NCI-H1436 (cell line): ENCODE measurements around the gene GJA8.
"Not testable (repeated sequence)": the region's sequence is repeated elsewhere in the genome, so short reads cannot be mapped to it uniquely, and the experiment has no call there.

Experiments used
- DNase-seq: peaks from one replicate; lab custom pipeline; 2025; lab: John Stamatoyannopoulos, UW

GJA8 gene

DNA sequence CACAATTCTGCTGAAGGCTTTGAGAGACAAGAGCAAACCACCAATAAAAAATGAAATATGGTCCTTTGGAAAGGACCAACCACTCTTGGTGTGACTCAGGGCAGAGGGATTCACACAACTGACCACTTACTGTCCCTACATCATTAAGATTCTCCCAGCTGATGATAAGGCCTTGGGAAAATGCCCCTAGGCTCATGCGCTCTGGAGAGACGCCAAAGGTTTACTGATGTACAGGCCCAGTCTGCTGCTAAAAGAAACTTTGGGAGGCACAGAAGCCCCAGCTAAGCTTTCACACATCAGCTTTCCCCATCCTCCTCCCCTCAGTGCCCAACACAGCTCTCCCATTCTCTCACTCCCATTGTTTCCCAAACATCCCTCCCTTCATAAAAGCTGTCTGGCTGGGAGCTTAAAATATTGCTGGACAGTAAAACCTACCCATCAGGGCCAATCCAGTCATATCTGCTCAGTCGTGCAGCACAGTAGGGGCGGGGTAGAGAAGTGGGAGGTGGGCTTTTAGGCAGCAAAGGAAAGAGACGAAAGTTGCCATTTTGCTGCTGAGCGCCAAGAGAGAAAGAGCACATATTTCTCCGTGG lies at the start of gene GJA8:
Gene GJA8 (plus strand): TSS at position 543 of the 593 bp plus-strand sequence. CDS start 5,161 bp downstream, outside the sequence.
- DNase-seq, result no peak

DNA sequence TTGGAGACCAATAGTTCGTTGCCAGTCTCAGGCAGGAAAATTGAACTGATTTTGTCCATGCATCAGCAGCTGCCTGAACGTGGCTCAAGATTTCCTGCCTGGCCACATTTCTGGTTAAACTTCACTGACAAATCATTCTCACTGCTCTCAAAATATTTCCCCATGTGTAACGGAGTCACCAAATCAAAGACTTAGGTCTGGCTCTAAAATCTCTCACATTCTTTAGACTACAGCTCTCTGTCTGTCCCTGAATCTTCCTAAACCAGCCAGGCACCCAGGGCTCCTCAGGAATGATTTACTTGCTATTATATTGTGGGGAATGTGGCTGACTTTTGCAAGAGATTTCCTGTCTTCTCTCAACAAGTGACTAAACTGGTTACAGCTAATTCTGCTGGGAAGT lies 49.2 kb upstream of the GJA8 start:
- DNase-seq, result no peak

DNA sequence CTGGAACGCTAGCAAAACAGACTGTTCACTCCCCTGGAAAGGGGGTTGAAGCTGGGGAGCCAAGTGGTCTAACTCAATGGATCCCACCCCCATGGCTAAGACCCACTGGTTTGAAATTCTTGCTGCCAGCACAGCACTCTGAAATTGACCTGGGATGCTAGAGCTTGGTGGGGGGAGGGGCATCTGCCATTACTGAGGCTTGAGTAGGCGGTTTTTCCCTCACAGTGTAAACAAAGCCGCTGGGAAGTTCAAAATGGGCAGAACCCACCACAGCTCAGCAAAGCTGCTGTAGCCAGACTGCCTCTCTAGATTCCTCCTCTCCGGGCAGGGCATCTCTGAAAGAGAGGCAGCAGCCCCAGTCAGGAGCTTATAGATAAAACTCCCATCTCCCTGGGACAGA lies 47.6 kb upstream of the GJA8 start:
- not testable (repeated sequence) for DNase-seq

DNA sequence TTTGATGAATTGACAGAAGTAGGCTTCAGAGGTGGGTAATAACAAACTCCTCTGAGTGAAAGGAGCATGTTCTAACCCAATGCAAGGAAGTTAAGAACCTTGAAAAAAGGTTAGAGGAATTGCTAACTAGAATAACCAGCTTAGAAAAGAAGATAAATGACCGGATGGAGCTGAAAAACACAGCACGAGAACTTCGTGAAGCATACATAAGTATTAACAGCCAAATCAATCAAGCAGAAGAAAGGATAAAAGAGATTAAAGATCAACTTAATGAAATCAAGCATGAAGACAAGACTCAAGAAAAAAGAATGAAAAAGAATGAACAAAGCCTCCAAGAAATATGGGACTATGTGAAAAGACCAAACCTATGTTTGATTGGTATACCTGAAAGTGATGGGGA lies 46.6 kb upstream of the GJA8 start:
- DNase-seq, result not testable (repeated sequence)

DNA sequence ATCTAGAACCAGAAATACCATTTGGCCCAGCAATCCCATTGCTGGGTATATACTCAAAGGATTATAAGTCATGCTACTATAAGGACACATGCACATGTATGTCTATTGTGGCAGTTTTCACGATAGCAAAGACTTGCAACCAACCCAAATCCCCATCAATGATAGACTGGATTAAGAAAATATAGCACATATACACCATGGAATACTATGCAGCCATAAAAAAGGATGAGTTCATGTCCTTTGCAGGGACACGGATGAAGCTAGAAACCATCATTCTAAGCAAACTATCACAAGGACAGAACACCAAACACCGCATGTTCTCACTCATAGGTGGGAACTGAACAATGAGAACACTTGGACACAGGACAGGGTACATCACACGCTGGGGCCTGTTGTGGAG lies 35.4 kb upstream of the GJA8 start:
- DNase-seq, result not testable (repeated sequence)

DNA sequence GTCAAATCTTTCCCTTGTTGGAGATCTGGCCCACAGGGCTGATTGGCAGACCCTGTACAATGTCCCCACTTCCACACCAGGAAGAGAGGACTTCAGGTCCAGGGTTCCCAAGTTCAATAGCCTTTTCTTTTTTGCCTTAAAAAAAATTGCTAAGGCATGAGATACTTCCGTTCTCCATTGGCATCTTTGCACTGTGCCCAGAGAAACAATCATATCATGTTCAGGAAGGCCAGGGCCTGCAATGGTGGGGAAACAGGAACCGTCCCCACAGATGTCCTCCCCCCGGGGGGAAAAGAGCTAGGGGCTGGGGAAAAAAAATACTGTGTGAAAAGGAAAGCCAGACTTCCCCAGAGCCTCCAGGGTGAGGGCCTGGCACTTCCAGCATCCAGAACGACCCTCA lies 24.6 kb upstream of the GJA8 start:
- no peak for DNase-seq

DNA sequence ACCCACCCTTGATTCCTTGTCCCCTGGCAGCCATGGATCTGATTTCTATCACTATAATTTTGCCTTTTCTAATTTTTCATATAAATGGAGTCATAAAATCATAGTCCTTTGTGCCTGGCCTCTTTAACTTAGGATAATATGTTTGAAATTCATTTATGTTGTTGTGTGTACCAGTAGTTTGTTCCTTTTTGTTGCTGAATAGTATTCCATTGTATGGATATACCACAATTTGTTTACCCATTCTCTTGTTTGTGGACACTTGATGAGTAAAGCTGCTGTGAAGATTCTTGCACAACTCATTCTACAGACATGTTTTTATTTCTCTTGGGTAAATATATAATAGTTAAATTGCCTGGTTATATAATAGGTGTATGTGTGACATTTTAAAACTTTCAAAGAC lies 22.7 kb upstream of the GJA8 start:
- no peak for DNase-seq

DNA sequence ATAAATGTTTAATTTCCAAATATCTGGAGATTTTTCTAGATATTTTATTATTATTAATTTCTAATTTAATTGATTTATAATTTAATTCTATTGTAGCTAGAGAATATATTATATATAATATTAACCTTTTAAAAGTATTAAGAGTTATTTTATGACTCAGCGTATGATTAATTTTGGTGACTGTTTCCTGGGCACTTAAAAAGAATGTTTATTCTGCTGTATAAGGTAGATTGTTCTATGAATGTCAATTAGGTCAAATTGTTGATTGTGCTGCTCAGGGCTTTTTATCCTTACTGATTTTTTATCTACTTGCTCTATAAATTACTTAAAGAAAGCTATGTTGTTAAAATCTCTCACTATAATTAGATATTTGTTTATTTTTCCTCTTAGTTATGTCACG lies 20.1 kb upstream of the GJA8 start:
- DNase-seq, result no peak

DNA sequence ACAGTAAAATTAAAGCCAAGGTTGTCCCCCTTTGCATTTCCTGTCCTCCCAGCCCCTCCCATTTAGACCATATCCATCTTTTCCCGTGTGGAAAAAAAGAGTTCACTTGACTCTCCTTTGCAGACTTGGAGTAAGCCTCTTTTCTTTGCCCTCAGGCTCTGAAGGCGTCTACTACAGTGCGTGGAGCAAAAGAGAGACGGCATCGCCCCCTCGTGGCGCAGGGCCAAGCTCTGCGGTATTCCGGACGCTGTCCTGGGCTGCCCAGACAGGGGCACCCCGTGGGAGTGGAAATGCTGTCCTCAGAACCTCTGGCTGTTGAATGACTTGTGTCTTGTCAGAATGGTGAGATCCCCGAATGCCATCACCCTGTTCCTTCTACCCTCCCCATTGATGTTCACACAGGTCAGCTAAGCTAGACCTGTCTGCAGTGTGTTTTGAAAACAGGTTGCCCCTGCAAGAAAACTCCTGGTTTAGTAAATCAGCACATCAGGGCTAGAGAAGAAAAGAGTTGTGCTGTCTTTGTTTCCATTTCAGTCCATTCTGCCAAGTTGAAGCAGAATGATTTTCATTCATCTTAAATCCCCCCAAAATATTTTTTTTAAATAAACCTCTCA lies 12.3 kb upstream of the GJA8 start:
- peak; percentile 25 for DNase-seq

DNA sequence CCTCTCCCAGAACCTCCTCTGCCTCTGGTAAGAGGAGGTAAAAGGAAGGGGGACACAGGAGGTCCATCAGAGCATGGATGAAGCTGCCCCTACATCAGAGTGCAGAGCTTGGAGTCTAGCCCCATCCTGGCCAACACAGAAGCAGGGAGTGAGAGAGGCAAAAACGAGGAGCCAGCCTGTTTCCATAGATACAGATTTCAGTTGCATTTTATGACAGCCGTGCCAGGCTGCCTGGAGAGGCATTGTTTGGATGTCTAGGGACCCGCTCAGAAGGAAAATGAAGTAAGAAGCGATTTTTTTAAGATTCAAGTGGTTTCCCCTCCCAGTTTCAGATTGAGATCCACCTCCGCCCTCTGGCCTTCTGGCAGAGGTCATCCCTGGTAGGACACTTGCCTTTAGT lies 11.5 kb upstream of the GJA8 start:
- DNase-seq, result no peak

DNA sequence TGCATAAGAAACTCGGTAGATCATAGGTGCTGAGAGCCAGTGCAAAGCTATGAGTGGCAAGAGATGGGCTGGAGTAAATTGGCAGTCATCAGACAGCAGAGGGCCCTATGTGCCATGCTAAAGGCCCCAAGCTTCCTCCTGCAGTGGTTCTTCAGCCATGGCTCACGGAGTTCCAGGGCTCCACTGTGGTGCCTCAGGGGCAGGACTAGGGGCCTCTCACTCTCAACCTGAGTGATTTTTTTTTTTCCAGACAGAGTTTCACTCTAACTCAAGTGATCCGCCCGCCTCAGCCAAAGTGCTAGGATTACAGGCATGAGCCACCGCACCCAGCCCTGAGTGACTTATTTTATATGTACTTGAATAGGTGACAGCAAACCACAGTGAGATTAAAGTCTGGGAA lies 10.4 kb upstream of the GJA8 start:
- no peak for DNase-seq

DNA sequence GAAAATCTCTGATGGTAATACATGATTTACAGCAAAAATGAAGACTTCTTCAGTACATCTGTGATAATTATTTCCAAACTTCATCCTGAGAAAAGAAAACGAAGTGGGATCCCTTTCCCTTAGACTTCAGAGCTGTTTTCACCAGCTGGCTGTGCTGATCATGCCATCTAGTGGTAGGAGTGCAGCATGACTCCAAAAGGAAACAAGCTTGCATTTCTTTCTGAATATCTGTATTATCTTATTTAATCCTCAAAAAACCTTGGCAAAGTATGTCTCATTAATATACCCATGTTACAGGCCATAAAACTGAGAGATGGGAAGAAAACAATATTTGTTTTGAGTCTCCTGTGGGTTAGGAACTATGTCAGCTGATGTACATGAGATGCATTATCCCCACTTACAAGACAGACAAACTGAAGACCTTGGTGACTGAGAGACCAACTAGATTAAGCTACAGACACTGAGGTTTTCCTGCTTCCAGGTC lies 9.8 kb upstream of the GJA8 start:
- peak; percentile 2 for DNase-seq

DNA sequence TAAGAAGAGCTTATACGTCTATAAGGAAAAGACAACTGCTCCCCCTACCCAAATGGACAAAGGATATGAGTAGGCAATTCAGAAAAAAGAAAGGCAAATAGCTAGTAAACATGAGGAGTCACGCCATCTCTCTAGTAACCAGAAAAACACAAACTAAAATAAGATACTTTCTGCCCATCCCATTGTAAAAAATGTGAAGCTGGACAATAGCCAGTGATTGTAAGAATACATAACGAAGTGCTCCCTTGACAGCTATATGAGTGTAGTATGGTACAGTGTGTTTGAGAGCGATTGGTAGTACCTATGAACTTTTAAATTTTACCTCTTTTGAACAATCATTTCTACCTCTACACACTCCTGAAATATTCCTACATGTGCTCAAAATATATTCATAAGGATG lies 7.5 kb upstream of the GJA8 start:
- no peak for DNase-seq

DNA sequence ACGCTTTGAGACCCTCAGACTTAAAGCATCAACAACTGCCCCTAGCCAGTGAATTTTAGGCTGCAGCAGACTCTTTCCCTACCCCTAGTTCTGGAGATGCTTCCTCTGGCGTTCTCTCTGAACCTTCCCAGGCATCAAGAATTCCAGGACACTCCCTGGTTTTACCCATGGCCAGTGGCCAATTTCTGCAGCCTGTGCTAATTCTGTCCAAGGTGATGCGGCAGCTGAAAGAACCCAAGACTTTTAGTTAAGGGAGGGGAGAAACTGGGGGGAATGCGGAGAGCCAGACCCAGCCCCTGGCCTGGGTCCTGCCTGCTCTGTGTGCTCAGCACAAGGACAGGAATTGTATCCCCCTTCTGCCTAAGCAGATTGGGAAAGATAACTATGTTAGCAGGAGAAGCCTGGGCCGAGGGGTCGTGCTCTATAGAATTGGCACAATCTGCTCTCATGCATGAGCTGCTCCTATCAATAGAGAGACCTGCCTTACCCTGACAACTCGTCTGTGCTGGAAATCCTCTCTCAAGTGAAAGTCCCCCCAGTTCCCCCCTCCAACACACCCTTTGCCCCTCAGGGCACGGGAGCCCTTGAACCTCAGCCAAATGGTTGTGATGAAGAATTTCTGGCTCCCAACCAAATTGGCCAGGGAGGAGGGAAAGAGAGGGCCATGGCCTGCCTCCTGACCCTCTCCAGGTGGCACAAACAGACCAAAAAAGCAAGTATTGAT lies 5.4 kb upstream of the GJA8 start:
- no peak for DNase-seq

DNA sequence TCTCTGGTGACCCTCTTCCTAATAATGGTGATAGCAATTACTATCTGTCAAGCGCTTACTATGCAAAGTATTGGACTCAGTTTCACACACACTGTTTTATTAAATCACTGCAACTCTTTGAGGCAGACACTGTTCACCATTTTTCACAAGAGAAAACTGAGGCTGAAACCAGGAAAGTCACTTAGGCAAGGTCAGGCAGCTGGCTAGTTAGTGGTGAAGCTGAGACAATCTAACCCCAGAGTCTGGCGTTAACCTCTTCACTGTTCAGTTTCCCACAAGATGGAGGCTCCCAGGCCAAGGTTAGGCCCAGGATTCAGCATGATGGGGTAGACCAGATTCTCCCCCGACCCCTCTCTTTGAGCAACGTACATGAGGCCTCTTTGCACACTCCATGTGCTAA lies 4.8 kb upstream of the GJA8 start:
- DNase-seq, result no peak

DNA sequence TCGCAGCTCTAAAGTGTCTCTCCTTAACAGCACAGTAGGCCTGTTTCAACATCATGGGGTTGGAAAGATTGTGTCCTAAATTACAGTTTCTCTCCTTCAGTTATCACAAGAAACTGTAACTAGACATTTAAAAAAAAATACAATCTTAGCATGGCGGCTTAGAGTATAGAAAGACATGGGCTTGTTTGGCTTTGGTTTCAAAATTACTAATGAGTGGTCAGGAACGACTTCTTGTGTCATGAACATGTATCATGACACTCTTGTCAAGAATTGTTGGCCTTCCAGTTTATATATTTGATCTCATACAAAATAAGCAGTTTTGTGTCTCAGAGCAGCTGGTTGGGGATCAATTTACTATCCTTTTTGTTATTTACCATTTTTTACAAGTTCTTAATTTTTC lies 2.1 kb downstream of the GJA8 start:
- DNase-seq, result no peak

DNA sequence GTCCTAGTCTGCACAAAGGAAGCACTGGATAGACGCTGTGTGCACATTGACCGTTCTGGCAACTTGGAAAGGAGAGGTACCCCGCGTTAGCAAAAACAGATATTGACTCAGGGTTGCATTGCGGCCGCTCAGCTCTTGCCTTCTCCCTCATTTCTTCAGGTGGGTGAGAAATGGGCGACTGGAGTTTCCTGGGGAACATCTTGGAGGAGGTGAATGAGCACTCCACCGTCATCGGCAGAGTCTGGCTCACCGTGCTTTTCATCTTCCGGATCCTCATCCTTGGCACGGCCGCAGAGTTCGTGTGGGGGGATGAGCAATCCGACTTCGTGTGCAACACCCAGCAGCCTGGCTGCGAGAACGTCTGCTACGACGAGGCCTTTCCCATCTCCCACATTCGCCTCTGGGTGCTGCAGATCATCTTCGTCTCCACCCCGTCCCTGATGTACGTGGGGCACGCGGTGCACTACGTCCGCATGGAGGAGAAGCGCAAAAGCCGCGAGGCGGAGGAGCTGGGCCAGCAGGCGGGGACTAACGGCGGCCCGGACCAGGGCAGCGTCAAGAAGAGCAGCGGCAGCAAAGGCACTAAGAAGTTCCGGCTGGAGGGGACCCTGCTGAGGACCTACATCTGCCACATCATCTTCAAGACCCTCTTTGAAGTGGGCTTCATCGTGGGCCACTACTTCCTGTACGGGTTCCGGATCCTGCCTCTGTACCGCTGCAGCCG lies 5.4 kb downstream of the GJA8 start:
- no peak for DNase-seq

DNA sequence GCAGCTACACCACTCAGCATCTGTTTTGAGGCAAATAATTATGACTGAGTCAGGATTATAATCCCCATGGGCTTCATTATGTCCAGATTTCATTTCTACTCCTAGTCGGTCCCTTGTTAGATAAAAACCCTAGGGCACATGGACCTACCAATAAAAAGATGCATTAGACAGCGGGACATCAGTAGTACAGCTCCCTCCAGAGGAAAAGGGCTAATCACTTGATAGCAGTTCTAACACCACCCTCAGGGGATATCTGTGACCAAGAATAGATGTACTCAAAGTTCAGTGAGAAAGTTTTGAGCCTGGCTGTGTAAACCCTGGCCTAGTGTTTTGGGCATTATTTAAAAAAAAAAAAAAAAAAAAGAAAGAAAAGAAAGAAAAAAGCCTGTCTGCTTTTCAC lies 10.0 kb downstream of the GJA8 start:
- no peak for DNase-seq

DNA sequence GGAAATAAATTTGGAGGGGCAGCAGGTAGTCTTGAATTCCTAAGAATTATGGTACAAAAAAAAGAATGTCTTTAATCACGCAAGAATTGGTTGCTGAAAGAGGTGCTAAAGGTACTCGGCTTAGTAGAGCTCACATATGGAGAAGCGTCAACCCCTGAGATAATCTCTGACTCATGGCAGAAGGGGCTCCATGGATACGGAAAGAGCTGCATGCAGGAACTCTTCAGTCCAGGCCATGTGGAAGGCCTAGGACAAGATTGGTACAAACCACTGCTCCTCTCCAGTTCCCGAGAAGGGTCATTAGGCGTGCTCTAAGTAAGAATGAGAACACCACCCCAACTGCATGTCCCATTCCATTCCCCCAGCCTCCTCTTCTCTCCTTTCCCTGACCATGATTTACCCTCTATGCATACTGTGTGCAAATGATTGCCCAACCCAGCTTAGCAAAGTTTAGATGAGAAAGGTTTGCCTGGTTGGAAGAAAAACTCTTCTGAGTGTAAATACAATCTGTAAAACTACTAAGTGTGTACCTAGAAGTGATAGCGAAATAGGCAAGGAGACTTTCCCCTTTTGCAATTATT lies 10.9 kb downstream of the GJA8 start:
- no peak for DNase-seq

DNA sequence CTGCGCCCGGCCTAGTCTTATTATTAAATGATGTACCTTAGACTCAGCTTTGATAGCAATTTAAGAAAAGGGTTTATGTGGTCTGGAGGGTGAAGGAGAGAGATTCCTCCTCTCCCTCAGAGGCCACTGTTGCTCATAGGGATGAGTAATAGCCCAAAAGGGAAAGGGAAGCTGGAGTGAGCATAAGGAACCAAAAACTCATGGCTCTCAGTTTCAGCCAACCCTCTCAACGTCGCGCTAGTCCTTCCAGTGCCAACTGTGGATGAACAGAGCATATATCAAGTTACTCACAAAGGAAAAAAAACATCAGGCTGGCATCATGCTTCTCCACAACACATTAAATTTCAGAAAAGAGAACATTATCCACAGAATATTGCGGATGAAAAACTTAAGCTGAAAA lies 17.3 kb downstream of the GJA8 start:
- DNase-seq, result no peak

DNA sequence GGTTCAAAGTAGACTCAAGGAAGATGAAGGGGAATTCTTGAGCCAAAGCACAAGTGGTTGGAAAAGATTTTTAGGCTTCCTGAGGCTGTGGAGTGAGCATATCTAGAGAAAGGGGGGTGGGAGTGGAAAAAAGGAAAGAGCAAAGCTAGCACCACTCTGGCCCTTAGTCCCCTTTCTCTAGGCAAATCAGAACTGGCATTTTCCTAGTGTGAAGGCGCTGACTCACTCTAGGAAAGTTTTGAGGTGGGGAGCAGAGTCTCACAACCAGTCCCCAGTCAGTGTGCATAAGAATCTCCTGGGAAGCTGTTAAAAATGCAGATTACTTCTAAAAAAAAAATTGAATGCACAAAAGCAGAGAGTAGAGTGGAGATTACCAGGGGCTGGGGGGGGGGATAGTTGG lies 22.2 kb downstream of the GJA8 start:
- DNase-seq, result no peak

DNA sequence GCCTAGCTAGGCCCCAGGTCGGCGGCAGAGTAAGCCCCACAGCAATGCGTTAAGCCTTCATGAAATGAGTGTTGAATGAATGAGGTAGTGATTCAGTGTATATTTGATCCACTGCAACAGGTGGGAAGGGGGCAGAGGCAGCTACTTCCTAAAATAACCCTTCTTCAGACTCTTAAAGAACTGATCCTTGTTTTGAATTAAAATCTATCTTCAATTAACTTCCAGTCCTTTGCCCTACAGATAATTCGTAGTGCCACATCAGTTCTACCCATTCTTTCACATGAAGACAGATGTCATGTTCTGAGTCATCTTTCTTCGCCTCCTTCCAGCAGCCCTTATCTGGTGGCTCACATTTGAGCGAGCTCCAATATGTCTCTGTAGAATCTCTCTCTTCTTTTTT lies 24.6 kb downstream of the GJA8 start:
- not testable (repeated sequence) for DNase-seq
